ENCODE data around the gene CDH13. TPM values are rescaled to one million over a fixed set of nuclear protein-coding genes. Genes with fewer than 3 reads are reported as not detected.

CDH13 gene
- total RNA-seq, 2 donors from 2014 or later, result 2.9 TPM; not detected in 1

DNA sequence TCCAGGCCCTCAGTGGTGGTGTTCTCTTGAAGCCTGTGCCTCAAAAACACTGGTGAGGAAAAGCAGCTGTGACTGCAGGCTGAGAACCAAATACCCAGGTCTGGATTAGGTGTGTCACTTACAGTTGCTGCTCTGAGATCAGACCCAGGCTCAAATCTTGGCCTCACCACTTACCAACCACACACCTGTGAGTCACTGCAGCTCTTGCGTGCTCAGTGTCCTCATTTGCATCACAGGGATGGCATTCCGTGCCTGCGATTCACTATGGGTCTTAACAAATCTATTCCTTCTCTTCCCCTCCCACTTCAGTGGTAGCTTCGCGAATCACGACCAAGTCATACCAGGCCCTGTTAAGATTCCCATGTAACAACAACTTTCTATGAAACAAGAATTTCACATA is 947.6 kb downstream of the CDH13 start:
- whole genome bisulfite sequencing, 2 donors, result 63 to 67% methylated on average over 6 of the region's 6 CpGs
- Histone ChIP-seq H3K4me3 (no peak overlapping the region), H3K9me3 (no peaks in the 10 kb centered on the region), H3K27me3 (no peaks in the 10 kb centered on the region), H3K36me3 (replicated peaks in 1 of 2; ENCODE audit: insufficient read depth in 1 of 2, low read depth in 2 of 2) (no peaks in the 10 kb centered on the region), H3K27ac (no peak overlapping the region), H3K4me1 (no peaks in the 10 kb centered on the region)
- TF ChIP-seq, protein P1, sequence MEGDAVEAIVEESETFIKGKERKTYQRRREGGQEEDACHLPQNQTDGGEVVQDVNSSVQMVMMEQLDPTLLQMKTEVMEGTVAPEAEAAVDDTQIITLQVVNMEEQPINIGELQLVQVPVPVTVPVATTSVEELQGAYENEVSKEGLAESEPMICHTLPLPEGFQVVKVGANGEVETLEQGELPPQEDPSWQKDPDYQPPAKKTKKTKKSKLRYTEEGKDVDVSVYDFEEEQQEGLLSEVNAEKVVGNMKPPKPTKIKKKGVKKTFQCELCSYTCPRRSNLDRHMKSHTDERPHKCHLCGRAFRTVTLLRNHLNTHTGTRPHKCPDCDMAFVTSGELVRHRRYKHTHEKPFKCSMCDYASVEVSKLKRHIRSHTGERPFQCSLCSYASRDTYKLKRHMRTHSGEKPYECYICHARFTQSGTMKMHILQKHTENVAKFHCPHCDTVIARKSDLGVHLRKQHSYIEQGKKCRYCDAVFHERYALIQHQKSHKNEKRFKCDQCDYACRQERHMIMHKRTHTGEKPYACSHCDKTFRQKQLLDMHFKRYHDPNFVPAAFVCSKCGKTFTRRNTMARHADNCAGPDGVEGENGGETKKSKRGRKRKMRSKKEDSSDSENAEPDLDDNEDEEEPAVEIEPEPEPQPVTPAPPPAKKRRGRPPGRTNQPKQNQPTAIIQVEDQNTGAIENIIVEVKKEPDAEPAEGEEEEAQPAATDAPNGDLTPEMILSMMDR (IDR thresholded peaks at IDR 0.05), result no peak
- TF ChIP-seq POLR2A (IDR thresholded peaks at IDR 0.05), result no peak
- DNase-seq, result no peak
- ATAC-seq, result no peak
- intact Hi-C loops (cut with DNase I), result no loop called here

DNA sequence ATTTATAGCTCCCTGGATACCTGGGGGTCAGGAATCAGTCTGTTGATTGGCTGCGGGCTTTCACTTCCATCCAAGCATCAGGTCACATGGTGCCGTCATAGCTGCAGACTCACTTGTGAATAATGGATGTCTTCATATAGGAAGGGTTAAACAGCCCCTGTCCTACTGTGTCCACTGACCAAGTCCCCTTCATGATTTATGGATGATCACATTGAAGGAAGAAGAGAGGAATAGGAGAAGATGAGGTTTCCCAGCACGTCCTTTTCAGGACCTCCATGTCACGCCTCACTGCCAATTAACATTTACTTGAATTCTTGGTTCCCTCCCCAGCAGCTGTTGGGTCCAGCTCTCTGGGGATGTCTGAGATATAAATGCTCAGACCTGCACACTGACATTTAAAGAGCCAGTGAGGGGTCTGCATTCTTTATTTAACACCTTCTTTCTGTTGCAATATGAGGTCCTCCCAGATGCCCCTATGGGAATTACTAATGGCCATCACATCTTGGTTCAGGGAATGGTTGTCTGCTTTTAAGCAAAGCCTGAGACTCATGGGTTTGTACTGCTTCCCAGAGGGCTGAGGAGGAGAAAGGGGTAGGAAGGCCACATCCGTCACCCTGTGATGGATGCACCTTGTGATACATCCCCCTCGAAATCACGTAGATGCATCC is 950.4 kb downstream of the CDH13 start:
- no peak for TF ChIP-seq POLR2A (IDR thresholded peaks at IDR 0.05)
- no peaks in the 10 kb centered on the region for H3K27me3 ChIP-seq
- H3K27ac ChIP-seq, result no peak overlapping the region
- H3K4me3 ChIP-seq, result no peak overlapping the region
- H3K36me3 ChIP-seq (replicated peaks in 1 of 2; ENCODE audit: insufficient read depth in 1 of 2, low read depth in 2 of 2), result no peaks in the 10 kb centered on the region
- no peaks in the 10 kb centered on the region for H3K4me1 ChIP-seq
- no peaks in the 10 kb centered on the region for H3K9me3 ChIP-seq
- intact Hi-C loops (cut with DNase I), result no loop called here
- ATAC-seq (no peak), DNase-seq (no peak)
- 55 to 70% methylated on average over 7 of the region's 7 CpGs for WGBS, 2 donors

DNA sequence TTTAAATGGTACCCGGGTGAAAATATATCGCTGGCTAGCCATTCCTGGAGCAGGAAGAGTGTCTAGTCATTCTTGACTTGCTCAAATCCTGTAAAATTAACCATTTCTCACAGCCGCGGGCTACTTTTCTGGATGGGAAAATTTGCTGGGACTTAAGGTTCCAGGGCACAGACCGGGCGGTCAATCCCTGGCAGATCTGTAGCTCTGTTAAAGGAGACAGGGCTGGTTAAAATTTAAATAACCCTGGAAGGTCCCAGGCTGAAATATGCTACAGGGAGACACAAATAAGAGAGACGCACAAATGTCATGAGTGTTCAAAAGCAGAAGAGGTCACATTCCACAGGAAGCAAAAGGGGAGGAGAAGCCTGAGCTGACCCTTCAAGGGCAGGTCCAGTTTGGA is 951.4 kb downstream of the CDH13 start:
- Histone ChIP-seq H3K4me3 (no peak overlapping the region), H3K27me3 (no peaks in the 10 kb centered on the region), H3K9me3 (no peaks in the 10 kb centered on the region), H3K4me1 (no peaks in the 10 kb centered on the region), H3K27ac (no peak overlapping the region), H3K36me3 (replicated peaks in 1 of 2; ENCODE audit: insufficient read depth in 1 of 2, low read depth in 2 of 2) (no peaks in the 10 kb centered on the region)
- TF ChIP-seq, protein P1 (IDR thresholded peaks at IDR 0.05), result no peak
- no peak for TF ChIP-seq POLR2A (IDR thresholded peaks at IDR 0.05)
- 48 to 59% methylated on average over 7 of the region's 7 CpGs for WGBS, 2 donors
- no peak for DNase-seq
- intact Hi-C loops (cut with DNase I), result no loop called here
- no peak for ATAC-seq

DNA sequence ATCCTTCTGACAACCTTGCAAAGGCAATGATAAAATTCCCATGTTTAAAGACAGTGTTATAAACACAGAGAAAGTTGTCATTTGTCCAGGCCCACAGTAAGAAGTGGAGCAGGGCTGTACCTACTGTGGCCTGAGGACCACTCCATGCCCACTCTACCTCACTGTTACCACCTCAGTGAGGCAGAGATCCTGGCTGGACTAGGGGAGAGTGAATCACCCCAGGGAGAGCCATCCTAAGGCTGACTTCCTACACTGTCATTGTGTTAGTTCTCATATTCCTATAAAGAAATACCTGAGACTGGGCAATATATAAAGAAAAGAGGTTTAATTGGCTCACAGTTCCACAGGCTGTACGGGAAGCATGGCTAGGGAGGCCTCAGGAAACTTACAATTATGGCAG is 952.3 kb downstream of the CDH13 start:
- Histone ChIP-seq H3K4me1 (no peaks in the 10 kb centered on the region), H3K9me3 (no peaks in the 10 kb centered on the region), H3K4me3 (no peak overlapping the region), H3K27ac (no peak overlapping the region), H3K27me3 (no peaks in the 10 kb centered on the region), H3K36me3 (replicated peaks in 1 of 2; ENCODE audit: insufficient read depth in 1 of 2, low read depth in 2 of 2) (no peaks in the 10 kb centered on the region)
- 31 to 37% methylated on average over 1 of the region's 1 CpG for WGBS, 2 donors
- no peak for DNase-seq
- TF ChIP-seq POLR2A (IDR thresholded peaks at IDR 0.05), result no peak
- TF ChIP-seq, protein P1 (IDR thresholded peaks at IDR 0.05), result no peak
- ATAC-seq, result no peak
- intact Hi-C loops (cut with DNase I), result no loop called here

DNA sequence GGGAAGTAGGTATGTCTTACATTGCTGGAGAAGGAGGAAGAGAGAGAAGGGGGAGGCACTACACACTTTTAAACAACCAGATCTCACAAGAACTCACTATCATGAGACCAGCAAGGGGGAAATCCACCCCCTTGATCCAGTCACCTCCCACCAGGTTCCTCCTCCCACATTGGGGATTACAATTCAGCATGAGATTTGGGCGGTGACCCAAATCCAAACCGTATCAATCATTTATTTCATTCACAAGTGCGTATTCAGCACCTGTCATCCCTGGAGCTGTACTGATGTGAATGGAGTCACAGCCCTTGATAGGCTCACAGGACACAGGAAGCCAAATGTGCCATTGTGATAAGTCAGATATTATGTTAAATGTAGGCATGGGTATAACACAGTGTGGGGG is 952.7 kb downstream of the CDH13 start:
- Histone ChIP-seq H3K27ac (no peak overlapping the region), H3K36me3 (replicated peaks in 1 of 2; ENCODE audit: insufficient read depth in 1 of 2, low read depth in 2 of 2) (no peaks in the 10 kb centered on the region), H3K4me1 (no peaks in the 10 kb centered on the region), H3K4me3 (no peak overlapping the region), H3K27me3 (no peaks in the 10 kb centered on the region), H3K9me3 (no peaks in the 10 kb centered on the region)
- WGBS, 2 donors, result 46 to 68% methylated on average over 3 of the region's 3 CpGs
- ATAC-seq (no peak), DNase-seq (no peak)
- TF ChIP-seq POLR2A (IDR thresholded peaks at IDR 0.05), result no peak
- TF ChIP-seq, protein P1 (IDR thresholded peaks at IDR 0.05), result no peak
- intact Hi-C loops (cut with DNase I), result no loop called here

Measured in body of pancreas (tissue), 4 donors.